HG02973 (cell line): Measurements from ENCODE around the gene EPHA8.

Experiments
- ATAC-seq: cut with Tn5 transposase; IDR thresholded peaks from one replicate; pipeline ENCODE4 v1.9.1; 2021; ENCODE audit warnings: moderate library complexity; ENCODE audit not compliant: unreplicated experiment

Gene EPHA8

DNA sequence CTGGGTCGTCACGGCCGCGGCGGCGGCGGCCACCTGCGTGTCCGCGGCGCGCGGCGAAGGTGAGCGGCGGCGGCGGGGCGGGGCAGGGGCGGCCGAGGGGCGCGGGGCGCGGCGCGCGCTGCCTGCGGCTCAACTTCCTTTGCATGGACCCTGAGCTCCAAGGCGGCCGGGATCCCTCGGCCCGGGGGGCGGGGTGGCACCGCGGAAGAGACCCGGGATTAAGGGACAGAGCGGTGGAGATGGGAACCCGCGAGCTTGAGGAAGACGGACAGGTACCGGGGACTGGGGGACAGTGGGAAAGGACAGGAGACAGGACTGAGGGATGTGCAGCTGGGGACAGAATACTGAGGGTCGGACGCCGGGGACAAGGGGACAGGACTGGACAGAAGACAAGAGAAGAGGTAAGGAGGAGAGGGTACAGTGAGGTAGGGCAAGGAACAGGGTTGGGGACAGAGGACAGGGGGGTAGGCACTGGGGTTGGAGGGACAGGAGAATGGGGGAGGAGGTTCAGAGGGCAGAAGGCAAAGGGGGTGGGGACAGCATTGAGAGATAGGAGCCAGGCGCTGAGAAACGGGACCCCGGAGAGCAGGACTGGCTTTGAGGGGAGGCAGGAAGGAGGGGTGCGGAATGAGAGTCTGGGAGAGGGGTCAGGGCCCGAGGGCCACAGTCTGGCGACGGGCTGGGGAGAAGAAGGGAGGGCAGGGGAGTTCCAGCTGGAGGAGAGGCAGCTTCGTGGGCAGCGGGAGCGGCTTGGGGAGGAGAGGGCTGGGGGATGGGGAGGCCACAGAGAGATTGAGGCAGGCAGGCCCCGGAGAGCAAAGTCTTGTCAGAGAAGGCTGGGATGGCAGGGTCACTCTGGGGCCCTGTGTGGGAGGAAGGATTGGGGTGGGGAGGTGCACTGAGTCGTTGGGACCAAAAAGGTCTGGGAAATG, 648 bp downstream of the EPHA8 start:
- no peak for ATAC-seq

DNA sequence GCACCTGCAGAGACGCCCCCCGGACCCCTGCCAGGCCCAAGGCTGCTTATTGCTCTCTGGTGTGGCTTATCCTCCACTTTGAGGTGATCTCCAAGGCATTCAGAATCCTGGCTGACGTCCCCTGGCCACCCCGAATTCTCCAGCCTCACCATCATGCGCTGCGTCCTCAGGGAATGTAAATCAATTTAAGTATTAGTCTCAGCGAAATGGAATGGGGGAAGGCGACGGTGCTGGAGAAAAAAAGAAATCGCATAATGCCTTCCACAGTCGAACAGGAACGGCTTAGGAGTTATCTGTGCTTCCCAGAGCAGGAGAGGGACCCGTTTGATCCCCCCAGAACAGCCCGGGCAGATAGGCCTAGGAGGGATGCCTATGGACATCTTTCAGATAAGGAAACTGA, 2.9 kb downstream of the EPHA8 start:
- ATAC-seq = no peak

DNA sequence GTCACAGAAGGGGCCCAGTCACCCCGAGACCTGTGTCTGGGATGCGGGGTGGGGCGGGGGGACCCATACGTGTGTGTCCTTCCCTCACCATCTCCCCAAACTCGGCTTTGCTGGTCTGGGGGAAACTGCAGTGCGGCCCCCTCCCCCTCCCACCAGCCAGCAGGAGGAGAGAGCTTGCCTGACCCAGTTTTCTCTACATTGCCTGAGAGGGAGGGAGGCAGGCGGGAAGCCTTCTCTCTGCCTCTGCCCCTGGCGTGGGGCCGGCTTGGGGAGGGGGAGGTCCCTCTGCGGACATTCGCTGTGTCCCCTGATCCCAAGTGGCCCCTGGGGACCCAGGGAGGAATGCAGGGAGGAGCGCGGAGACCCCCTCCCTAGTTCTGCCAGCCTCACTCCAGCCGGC, 3.9 kb downstream of the EPHA8 start:
- no peak for ATAC-seq

DNA sequence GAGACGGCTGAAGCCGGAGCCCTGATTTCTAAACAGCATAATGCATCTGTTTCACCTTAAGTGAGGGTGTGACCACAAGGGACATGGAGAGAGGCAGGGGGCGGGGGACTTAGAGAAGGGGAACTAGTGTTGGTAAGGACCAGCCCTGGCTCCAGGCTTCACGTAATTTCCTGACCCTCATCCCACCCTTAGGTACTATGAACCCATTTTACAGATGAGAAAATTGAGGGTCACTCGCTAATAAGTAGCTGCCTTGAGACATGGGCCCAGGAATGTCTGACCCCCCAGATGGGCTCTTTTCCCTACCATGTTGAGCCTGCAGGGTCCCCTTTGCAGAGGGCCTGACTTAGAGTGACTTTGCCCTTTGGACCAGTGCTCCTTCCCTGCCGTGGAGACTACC, 4.7 kb downstream of the EPHA8 start:
- ATAC-seq = no peak

DNA sequence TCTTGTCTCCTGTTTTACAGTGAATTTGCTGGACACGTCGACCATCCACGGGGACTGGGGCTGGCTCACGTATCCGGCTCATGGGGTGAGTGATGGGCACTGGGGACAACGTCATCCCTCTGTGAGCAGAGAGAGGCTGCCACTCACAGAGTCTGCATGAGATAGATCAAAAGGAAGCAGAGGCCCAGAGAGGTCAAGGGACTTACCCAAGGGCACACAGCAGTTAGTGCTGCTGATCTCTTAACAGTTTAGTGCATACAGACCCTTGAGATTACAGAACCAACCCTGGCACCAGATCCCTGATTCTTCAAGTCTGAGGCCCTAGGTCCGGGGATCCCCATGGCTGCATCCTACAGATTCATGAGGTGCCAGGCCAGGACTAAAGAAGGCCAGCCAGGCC, 6.0 kb downstream of the EPHA8 start:
- ATAC-seq = no peak

DNA sequence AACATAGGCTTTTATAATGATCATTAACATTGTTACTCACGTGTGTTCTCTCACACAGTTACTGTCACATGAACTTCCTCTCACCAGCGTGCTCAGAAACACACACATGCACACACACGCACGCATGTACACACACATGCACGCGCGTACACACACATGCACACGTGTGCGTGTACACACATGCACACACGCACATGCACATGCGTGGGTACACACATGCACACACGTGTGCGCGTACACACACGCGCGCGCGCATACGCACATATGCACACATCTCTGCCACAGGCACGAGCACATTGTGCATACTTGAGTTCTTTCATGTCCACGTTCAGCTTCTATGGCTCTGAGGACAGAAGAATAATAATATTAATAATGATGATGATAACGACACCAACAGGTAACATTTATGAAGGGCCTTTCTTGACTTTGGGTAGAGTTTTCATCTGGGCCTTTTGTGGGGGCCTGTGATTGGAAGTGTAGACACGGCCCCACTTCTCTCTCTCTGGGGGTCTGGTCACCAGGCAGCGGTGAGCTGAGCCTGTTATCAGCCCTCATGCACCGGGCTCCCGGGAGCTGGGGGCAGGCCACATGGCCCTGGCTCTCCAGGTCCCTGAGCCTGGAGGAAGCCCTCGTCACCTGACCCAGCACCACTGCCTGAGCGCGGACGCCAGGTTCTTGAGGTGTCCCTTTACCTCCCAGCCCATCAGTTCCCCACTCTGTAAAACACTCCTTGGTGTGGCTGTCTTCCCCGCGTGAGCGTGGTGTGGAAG, 7.0 kb downstream of the EPHA8 start:
- ATAC-seq = no peak

DNA sequence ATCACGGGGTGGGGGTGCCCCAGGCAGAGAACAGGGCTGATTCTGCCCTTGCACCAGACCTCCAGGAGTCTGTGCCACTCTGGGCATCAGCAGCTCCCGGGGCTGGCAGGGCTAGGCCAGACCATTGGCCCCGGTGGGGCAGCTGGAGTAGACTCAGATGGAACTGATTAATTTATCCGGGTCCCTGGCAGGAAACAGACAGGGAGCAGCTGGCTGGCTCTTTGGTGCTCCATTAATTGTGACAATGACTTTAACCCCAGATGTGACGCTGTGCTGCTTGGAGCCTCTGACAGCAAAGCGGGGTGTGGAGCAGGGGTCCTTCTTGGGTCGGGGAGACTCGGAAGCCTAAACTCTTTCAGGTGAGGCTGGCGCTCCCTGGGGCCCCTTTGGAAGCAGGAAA, 9.5 kb downstream of the EPHA8 start:
- ATAC-seq = no peak

DNA sequence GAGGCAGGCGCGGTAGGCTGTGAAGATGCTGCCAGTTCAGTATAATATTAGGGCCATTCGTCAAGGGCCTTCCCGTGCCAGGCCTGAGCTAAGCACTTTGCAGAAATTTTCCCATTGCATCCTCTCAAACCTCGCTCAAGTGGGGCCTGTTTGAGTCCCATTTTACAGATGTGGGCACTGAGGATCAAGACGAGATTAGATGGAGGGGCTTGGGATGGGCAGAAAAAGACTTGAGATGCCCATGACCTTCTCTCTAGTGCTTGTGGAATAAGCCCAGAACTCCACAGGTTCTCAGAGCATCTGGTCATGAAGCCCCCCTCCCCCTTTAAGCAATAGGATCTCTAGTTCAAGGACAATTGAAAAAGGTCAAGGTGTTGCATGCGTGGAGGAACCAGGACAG, 9.9 kb downstream of the EPHA8 start:
- ATAC-seq = no peak

DNA sequence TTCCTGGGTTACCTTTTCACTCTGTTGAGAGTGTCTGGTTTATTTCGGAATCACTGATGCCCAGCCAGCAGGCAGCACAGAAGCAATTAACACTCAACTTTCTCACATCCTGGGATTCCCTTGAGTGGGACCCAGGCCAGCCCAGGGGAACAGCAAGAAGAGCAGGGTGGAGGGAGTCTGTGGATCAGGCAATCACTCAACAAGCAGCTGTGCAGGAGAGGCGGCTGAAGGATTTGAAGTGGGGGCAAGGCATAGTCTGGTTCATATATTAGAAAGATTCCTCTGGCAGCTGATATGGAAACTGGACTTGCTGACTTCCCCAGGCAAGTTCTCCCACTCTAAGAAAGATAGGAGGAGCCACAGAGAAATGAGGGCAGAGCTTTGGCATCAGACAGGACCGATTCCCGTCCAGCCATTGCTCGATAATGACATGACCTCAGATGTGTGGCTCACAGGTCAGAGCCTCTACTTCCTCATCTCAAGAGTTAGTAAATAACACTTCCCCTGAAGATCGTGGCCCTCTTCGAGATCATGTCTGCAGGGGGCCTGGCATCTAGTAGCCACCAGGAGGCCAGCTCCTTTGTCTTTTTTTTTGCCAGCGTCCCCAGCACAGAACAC, 12.4 kb downstream of the EPHA8 start:
- no peak for ATAC-seq

DNA sequence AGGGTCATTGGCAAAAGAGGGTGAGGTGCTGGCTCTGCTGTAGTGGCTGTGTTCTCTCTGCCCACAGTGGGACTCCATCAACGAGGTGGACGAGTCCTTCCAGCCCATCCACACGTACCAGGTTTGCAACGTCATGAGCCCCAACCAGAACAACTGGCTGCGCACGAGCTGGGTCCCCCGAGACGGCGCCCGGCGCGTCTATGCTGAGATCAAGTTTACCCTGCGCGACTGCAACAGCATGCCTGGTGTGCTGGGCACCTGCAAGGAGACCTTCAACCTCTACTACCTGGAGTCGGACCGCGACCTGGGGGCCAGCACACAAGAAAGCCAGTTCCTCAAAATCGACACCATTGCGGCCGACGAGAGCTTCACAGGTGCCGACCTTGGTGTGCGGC, 12.9 kb downstream of the EPHA8 start:
- ATAC-seq = no peak

DNA sequence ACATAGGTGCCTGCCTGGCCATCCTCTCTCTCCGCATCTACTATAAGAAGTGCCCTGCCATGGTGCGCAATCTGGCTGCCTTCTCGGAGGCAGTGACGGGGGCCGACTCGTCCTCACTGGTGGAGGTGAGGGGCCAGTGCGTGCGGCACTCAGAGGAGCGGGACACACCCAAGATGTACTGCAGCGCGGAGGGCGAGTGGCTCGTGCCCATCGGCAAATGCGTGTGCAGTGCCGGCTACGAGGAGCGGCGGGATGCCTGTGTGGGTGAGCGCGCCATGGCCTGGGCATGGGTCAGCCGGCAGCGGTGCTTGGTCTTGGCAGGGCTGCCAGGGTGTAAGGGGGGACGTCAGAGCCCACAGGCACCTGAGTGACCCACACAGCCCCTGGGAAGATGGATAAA, 13.3 kb downstream of the EPHA8 start:
- no peak for ATAC-seq

DNA sequence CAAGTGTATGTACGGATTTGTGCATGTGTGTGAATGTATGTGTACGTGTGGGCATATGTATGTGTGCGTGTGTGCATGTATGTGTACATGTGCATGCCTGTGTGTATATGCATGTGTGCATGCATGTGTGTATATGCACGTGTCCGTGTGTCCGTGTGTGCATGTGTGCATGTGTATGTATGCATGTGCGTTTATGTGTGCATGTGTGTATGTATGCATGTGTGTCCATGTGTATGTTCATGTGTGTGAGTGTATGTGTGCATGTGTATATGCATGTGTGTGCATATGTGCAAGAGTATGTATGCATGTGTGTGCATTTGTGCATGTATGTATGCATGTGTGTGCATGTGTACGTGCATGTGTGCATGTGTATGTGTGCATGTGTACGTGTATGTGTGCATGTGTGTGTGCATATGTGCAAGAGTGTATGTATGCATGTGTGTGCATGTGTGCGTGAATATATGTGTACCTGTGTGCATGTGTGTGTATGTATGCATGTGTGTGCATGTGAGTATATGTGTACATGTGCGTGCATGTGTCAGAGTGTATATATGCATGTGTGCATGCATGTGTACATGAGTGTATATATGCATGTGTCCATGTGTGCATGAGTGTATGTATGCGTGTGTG, 15.6 kb downstream of the EPHA8 start:
- no peak for ATAC-seq

DNA sequence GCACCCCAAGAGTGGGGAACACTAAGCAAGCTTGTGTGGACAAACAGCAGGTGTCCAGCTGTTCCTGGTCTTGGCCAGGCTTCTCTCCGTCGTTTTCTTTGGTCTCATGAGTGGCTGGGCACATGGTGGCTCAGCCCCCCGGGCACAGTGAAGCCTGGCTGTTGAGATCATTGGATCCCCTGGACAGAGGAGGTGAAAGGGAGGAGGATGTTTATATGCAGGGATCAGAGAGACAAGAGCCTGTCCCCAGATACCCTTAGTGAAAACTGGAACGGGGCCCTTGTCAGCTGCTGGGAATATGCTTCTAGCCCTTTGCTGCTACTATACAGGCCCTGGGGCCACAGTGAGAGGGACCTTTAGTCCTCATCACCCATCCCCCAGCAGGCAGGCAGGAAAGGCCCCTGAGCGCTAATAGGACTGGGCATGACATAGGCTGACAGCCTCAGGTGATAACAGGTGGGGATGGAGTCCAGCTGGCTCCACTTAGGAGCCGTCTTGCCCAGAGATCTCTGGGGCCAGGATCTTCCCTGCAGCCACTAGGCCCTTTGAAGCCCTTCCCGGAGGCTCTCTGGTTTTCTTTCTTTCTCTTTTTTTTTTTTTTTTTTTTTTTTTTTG, 16.4 kb downstream of the EPHA8 start:
- no peak for ATAC-seq

DNA sequence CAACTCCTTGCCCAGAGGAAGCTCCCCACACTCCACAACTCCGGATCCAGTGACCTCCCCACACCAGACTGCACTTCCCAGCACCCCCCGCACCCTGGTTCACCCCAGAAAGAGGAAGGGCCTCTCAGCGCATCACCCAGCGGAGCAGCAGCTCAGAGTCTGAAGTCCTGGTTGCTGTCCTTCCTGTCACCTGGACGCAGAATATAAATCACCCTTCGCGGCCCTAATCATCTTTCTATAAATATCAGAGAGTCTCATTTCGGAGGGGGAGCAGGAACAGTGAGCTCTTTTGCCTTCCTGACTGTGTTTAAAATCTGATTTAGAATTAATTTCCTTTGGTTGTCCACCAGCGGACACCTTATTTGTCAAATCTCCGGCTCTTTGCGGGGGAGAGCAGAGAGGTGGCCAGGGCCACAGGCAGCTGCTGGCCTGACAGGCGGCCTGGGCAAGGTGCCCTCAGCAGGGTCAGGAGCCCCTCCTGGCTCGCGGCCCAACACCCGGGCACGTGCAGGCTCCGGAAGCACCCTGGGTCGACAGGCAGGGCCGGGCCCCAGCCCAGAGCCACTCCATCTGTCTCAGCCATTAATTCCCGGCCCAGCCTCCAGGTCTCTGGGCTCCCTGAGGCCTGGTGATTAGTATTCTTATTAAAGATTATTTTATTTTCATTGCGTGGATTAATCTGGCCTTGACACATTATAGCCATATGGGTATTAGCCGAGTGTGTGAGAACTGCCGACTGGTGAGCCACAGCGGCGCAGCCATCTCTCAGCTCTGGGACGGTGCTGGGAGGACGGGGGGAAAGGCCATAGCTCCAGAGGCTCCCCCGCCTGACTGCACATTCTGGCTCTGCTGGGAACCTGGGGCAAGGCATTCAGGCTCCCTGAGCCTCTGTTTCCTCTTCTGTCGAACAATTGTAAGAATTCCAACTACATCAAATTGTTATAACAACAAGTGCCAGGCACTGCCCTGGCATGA, 19.7 kb downstream of the EPHA8 start:
- ATAC-seq = no peak

DNA sequence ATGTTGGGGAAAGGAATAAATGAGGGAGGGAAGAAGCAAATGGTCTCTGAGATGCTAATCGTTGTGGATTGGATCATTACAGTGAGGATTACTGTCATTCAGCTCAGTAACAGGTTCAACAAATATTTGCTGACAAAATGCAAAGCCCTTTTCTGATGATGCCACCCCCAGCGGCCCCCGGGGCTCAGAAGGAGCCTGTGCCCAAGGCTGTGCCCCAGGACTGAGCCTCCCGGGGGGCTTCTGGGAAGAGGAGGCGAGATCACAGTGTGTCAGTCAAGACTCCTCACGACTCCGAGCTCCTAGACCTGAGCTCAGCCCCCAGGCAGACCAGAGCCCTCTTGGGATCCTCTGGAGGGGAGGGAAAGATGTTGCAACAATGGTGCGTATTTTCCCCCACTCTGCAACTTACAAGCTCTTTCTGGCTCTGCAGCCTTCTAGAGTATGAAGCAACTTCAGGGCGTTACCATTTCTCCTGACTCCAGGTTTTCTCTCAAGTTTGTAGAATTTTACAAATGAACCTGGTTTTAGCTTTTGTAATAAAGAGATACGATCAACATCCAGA, 20.8 kb downstream of the EPHA8 start:
- no peak for ATAC-seq

DNA sequence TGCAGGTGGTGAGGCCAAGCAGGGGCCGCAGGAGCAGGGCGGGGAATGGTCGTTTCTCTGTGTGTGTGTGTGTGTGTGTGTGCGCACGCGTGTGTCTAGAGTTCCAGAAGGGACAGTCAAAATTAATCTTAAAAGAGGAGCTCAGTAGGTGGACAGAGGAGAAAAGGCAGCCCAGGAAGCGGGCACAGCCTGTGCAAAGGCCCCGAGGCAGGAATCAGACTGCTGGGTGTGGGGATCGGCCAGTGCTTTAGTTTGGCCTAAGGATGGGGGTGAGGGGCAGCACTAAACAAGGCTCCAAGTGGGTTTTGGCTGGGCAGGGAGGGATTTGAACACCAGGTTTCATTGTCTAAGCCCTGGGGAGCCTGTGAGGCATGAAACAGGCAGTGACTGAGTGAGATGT, 21.7 kb downstream of the EPHA8 start:
- ATAC-seq = no peak

DNA sequence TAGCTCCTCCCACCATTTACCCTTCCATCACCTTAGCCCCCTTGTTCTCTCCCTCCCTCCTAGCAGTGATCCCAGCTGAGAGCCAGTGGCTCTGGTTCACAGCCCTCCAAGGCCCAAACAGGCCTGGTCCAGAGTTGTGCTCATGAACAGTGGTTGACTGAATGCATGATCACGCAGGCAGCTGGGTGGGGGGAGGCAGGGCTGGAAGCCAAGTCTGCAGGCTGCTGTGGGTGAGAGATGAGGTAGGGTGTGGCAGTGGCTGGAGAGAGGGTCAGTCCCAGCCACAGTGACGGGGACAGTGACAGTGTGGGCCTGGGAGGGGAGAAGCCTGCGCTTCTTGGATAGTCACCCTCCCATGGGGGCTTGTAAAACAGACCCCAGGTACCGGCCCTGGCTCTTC, 22.2 kb downstream of the EPHA8 start:
- no peak for ATAC-seq

DNA sequence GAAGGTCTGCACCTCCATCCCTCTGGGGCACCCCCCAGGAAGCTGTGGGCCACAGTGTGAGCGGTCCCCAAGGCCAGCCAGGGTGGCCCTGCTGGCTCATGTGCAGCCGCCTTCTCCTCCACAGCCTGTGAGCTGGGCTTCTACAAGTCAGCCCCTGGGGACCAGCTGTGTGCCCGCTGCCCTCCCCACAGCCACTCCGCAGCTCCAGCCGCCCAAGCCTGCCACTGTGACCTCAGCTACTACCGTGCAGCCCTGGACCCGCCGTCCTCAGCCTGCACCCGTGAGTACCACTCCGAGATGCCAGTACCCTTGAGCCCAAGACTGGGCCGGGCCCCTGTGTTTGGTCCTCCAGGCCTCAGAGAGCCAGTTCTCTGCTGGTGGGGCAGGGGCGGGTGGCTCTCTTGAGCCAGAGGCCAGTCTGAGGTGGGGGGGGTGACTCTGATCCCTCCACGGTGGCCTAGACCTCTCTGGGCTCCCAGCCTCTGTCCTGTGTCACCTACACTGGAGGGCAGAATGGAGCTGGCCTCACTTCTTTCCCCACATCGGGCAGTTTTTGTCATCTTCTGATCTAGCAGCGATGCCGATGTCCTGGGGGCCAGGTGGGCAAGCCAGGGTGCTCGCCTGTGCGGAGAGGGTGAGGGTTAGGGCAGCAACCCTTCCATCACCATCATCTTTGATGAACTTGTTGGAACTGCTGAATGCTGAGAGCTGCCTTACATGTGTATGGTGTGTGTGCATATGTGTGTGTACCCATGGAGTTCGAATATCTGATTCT, 23.3 kb downstream of the EPHA8 start:
- no peak for ATAC-seq

DNA sequence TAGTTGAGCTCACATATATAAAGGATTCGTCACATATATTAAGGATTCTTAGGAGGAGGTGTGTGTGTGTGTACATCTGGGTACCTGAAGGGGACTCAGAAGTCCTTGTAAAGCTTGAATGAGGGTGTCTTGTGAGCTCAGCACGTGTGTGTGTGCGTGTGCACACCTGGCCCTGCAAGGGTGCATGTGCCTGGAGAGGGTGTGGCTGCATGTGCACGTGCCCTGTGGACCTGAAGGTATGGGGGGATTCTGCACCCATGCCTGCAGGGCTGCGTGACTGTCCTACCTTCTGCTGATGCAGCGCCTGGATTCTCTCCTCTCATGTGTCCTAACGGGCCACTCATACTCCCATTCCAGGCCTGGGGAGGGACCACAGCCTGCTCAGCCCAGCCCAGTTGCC, 24.0 kb downstream of the EPHA8 start:
- no peak for ATAC-seq
